ENCODE results near the gene SLC35B1.

SLC35B1 gene

DNA sequence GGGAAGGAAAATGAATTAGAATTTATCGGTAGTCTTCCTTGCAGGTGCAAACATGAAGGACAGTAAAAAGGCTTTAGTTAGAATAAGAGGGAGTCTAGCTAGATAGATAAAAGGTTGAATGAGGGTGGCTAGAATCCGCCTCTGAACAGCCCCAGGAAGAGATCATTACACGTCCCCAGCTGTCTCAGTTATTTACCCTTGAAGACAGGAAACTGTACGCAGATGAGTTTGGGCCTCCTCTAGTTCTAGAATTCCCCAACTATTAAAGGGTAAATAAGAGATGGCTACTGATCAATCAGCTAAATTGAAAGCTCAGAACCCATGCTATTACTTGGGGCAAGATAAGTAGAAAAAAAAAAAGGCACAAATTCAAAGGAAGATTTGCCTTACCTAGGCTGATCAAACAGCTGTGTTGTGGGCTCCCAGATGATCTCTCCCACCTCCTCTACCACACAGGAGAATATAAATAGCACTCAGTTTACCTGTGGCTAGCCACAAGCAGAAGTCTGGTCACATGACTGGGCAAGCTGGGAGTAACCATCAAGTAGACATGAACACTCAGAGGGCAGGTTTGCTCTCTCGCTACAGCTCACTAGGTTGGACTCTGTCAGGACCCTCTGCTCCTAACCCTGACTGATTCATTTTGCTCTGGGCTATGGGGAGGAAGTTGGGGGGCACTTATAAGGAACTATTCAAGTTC, 39.2 kb upstream of the SLC35B1 start:
- Histone ChIP-seq H3K4me3 (ENCODE audit: low read length) (no peak overlapping the region), H3K9ac (ENCODE audit: low read length) (no peak overlapping the region), H3K27ac (ENCODE audit: low read length) (no peak overlapping the region), H3K9me3 (ENCODE audit: control insufficient read depth, low read depth, low read length) (no peaks in the 10 kb centered on the region), H3K4me1 (ENCODE audit: control insufficient read depth, low read depth, low read length) (no peaks in the 10 kb centered on the region), H3K36me3 (ENCODE audit: control insufficient read depth, low read depth, low read length) (peaks cover 11% of the 10 kb centered on the region), H3K27me3 (ENCODE audit: control insufficient read depth, insufficient read depth, low read length) (no peaks in the 10 kb centered on the region)

DNA sequence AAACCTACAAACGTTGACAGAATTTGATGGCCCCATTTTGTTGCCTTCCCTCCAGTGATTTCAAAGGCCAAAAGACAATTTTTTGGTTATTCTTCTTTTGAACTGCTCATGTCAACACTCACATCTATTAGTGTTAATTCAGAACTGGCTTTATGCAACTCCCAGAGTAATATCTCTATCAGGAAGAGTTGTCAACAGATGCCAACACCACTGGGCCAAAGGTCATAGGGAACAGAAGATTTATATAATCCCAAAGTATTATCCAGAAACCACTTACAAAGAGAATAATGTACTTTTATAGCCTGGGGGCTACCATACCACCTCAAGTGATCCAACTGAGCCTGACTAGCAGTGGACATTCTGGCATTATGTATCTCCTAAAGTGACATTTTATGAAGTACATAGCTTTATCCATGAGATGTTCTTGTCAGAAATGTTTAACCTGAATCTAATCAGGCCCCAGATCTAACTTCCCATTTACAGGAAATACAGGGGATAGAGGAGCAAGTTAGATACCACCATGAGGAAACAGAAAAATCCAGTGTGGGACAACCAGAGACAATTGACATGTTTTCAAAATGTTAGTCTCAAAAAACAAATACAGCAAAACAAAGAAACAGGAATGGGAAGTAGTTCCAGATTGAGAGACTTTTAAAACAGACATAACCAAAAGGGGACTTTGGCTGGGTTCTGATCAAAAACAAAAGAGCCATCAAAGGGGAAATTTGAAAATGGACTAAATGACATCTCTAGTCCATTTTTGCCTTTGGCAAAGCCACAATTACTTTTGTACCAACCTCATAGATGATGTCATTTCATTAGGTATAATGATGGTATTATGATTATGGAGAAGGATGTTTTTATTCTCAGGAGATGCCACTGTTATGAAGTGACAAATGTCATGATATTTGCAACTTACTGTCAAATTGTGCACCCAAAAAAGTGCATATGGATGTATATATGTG, 37.7 kb upstream of the SLC35B1 start:
- H3K27me3 ChIP-seq (ENCODE audit: control insufficient read depth, insufficient read depth, low read length), result no peaks in the 10 kb centered on the region
- no peak overlapping the region for H3K27ac ChIP-seq (ENCODE audit: low read length)
- no peaks in the 10 kb centered on the region for H3K9me3 ChIP-seq (ENCODE audit: control insufficient read depth, low read depth, low read length)
- peaks cover 11% of the 10 kb centered on the region for H3K36me3 ChIP-seq (ENCODE audit: control insufficient read depth, low read depth, low read length)
- H3K9ac ChIP-seq (ENCODE audit: low read length), result no peak overlapping the region
- no peaks in the 10 kb centered on the region for H3K4me1 ChIP-seq (ENCODE audit: control insufficient read depth, low read depth, low read length)
- no peak overlapping the region for H3K4me3 ChIP-seq (ENCODE audit: low read length)

DNA sequence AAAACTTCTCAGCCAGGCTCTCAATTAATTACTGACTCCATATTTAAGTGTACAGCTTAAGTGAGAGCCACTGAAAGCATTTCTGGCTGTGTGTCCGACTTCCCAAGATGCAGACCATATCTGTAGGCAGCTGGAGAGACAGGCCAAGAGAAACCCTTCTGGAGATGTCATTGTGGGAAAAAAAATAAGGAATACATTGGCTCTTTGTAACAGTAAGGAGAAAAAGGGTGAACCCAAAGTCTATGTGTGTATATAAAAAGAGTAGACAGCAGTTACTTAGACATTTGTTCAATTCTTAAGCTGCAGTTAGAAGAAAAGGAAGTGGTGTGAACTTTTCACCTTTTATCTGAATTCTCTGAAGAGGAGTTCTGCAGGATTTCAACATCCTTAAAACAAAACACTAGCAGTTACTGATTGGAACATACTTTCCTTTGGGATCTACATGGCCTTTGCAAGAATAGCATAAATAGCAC, 34.4 kb upstream of the SLC35B1 start:
- Histone ChIP-seq H3K36me3 (ENCODE audit: control insufficient read depth, low read depth, low read length) (no peaks in the 10 kb centered on the region), H3K9me3 (ENCODE audit: control insufficient read depth, low read depth, low read length) (no peaks in the 10 kb centered on the region), H3K9ac (ENCODE audit: low read length) (no peak overlapping the region), H3K27me3 (ENCODE audit: control insufficient read depth, insufficient read depth, low read length) (no peaks in the 10 kb centered on the region), H3K4me3 (ENCODE audit: low read length) (no peak overlapping the region), H3K27ac (ENCODE audit: low read length) (no peak overlapping the region), H3K4me1 (ENCODE audit: control insufficient read depth, low read depth, low read length) (no peaks in the 10 kb centered on the region)

DNA sequence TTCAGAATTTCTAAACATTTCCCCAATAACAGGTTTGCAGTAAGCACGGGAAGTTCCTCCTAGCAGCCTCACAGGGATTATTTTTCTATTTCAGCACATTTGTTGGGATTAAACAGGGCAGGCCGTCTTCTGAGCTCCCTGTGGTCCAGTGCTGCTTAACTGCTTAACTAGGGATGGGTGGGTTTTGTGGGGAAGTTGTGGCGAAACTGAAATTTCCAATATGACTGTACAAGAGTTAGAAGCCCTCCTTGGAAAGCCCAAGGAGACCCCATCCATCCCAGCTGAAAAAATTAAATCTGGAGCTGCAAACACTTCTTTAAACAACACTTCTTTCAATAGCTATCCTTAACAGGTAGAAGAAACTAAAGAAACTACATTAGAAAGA, 33.9 kb upstream of the SLC35B1 start:
- Histone ChIP-seq H3K4me3 (ENCODE audit: low read length) (no peak overlapping the region), H3K4me1 (ENCODE audit: control insufficient read depth, low read depth, low read length) (no peaks in the 10 kb centered on the region), H3K27me3 (ENCODE audit: control insufficient read depth, insufficient read depth, low read length) (no peaks in the 10 kb centered on the region), H3K27ac (ENCODE audit: low read length) (no peak overlapping the region), H3K36me3 (ENCODE audit: control insufficient read depth, low read depth, low read length) (no peaks in the 10 kb centered on the region), H3K9ac (ENCODE audit: low read length) (no peak overlapping the region), H3K9me3 (ENCODE audit: control insufficient read depth, low read depth, low read length) (no peaks in the 10 kb centered on the region)

DNA sequence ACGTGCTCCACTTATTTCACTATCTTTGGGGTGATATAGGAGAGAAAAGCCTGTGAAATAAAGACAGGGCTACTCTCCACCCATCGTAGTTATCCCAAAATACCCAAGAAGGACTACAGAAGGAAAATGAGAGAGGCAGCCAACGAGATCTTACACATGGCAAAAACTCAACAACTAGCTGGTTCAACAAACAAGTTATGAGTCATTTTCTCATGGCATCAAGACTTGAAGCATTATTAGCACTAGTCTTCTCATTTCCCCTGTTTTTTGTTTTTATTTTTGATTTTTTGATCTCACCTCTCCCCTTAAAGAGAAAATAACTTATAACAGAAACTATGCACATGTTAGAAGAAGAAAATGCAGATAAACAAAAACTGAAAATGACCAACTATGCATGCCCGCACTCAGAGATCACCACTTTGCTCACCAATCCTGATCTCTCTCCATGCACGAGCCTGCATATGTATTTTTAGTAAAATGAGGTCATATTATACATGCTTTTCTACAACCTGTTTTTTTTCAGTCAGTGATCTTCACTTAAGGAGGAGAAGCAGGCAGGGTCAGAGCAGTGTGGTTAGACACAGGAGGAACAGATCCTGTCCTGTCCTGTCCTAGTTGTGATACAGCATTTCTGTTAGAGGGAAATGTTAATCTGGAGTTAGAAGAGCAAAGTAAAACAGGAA, 33.4 kb upstream of the SLC35B1 start:
- no peaks in the 10 kb centered on the region for H3K36me3 ChIP-seq (ENCODE audit: control insufficient read depth, low read depth, low read length)
- H3K27me3 ChIP-seq (ENCODE audit: control insufficient read depth, insufficient read depth, low read length), result no peaks in the 10 kb centered on the region
- H3K9me3 ChIP-seq (ENCODE audit: control insufficient read depth, low read depth, low read length), result no peaks in the 10 kb centered on the region
- H3K4me1 ChIP-seq (ENCODE audit: control insufficient read depth, low read depth, low read length), result no peaks in the 10 kb centered on the region
- H3K9ac ChIP-seq (ENCODE audit: low read length), result no peak overlapping the region
- no peak overlapping the region for H3K4me3 ChIP-seq (ENCODE audit: low read length)
- H3K27ac ChIP-seq (ENCODE audit: low read length), result no peak overlapping the region

DNA sequence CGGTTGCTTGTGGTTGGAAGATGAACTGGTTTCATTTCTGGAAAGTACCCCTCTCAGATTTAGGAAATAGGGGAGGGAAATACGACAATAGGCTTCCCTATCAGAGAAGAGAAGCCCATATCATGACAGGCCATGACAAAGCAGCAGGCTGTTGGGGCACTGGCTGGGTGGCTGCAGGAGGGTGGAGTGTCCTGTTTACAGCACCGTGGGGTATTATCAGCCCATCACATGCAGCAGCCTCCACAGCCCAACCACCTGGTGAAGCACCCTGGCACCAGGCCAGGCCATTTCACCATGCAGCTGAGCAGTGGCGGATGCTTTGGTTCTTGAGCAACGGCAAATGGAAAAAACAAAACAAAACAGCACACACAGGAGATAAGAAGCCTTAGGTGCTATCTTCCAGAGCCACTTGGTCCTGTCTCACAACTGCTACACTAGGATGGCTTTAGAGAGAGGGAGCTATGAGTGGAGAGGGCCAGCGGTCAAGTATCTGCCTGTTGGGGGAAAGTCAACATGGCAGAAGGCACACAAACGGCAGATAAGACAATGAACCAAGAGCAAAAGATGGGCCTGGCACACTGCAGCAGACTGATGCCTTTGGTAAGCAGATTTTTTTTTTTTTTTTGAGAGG, 32.0 kb upstream of the SLC35B1 start:
- H3K9me3 ChIP-seq (ENCODE audit: control insufficient read depth, low read depth, low read length), result no peaks in the 10 kb centered on the region
- no peaks in the 10 kb centered on the region for H3K27me3 ChIP-seq (ENCODE audit: control insufficient read depth, insufficient read depth, low read length)
- H3K36me3 ChIP-seq (ENCODE audit: control insufficient read depth, low read depth, low read length), result no peaks in the 10 kb centered on the region
- H3K9ac ChIP-seq (ENCODE audit: low read length), result no peak overlapping the region
- H3K27ac ChIP-seq (ENCODE audit: low read length), result no peak overlapping the region
- H3K4me1 ChIP-seq (ENCODE audit: control insufficient read depth, low read depth, low read length), result no peaks in the 10 kb centered on the region
- no peak overlapping the region for H3K4me3 ChIP-seq (ENCODE audit: low read length)

DNA sequence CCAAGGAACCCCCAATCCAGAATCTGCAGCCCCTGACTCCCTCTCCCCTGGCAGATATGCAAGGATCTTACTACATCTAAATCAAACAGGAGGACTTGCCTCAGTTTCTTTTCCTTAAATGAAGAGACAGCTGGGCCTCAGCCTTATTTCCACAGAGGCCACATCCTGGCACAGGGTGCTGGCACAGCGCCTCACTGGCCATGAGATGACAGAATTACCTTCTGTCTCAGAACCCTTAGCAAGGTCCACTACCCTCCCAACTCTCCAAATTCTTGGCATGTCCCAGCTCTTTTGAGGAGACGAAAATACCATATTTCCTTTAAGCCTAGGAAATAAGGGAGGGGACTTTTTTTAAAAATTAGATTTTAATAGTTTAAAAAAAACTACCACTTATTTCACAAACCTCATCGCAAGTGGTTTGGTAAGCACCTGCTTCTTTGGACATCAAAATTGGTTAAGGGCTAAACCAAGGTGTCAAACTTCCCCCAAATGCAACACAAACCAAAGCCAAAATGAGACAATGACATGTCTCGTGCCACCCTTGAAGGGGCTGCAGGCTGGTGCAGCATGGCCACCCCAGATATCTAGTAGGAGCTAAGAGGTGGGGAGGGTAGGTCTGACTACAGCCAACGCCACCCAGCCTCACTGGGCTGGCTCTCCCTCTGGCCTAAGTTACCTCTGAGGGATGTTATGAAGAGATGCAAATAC, 30.8 kb upstream of the SLC35B1 start:
- Histone ChIP-seq H3K9me3 (ENCODE audit: control insufficient read depth, low read depth, low read length) (no peaks in the 10 kb centered on the region), H3K27me3 (ENCODE audit: control insufficient read depth, insufficient read depth, low read length) (no peaks in the 10 kb centered on the region), H3K27ac (ENCODE audit: low read length) (no peak overlapping the region), H3K4me3 (ENCODE audit: low read length) (no peak overlapping the region), H3K9ac (ENCODE audit: low read length) (no peak overlapping the region), H3K4me1 (ENCODE audit: control insufficient read depth, low read depth, low read length) (no peaks in the 10 kb centered on the region), H3K36me3 (ENCODE audit: control insufficient read depth, low read depth, low read length) (no peaks in the 10 kb centered on the region)

DNA sequence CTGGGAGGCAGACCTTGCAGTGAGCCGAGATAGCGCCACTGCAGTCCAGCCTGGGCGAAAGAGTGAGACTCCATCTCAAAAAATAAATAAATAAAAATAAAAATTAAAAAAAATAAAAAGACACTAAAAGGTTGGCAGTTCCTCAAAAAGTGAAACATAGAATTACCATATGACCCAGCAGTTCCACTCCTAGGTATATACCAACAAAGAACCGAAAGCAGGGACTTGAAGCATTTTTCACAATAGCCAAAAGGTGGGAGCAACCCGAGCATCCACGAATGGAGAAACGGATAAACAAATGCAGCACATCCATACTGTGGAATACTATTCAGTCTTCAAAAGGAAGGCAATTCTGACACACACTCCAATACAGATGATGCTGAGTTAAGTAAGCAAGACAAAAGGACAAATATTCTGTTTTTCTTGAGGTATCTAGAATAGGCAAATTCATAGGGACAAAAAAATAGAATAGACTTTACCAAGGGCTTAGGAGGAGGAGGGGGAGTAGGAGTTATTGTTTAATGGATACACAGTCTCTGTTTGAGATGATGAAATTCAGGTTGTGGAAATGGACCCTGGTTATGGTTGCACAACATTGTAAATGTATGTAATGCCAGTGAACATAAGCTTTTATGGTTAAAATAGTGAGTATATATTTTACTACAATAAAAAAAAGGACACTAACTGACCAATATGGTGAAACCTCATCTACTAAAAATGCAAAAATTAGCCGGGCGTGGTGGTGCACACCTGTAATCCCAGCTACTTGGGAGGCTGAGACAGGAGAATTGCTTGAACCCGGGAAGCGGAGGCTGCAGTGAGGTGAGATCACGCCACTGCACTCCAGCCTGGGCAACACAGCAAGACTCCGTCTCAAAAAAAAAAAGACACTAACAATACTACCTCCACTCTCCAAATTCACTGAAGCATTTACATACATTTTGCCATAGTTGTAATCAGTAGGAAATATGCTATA, 27.0 kb upstream of the SLC35B1 start:
- no peak overlapping the region for H3K4me3 ChIP-seq (ENCODE audit: low read length)
- peaks cover 4% of the 10 kb centered on the region for H3K36me3 ChIP-seq (ENCODE audit: control insufficient read depth, low read depth, low read length)

DNA sequence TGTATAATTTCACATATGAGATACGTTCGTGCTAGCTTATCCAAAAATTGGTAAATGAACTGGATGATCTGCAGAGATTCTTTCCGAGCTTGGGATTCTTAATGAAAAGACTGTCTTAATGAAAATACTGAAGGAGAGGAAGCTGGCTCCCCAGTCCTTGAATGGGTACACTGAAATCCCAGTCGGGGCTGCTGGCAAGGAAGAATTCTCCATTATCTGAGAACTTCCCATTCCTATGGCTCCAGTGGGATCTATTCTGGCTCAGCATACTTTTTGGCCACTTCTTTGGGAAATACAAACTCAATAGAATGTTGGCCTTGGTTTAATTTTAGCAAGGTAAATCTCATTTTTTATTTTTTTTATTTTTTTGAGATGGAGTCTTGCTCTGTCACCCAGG, 23.7 kb upstream of the SLC35B1 start:
- Histone ChIP-seq H3K36me3 (ENCODE audit: control insufficient read depth, low read depth, low read length) (peaks cover 4% of the 10 kb centered on the region), H3K27me3 (ENCODE audit: control insufficient read depth, insufficient read depth, low read length) (no peaks in the 10 kb centered on the region), H3K9ac (ENCODE audit: low read length) (no peak overlapping the region), H3K4me3 (ENCODE audit: low read length) (no peak overlapping the region), H3K9me3 (ENCODE audit: control insufficient read depth, low read depth, low read length) (no peaks in the 10 kb centered on the region), H3K27ac (ENCODE audit: low read length) (no peak overlapping the region), H3K4me1 (ENCODE audit: control insufficient read depth, low read depth, low read length) (no peaks in the 10 kb centered on the region)

More for the DNA sequence above, 27.0 kb upstream of the SLC35B1 start:
- Histone ChIP-seq H3K27ac (ENCODE audit: low read length) (no peak overlapping the region), H3K9ac (ENCODE audit: low read length) (no peak overlapping the region), H3K27me3 (ENCODE audit: control insufficient read depth, insufficient read depth, low read length) (no peaks in the 10 kb centered on the region), H3K9me3 (ENCODE audit: control insufficient read depth, low read depth, low read length) (no peaks in the 10 kb centered on the region), H3K4me1 (ENCODE audit: control insufficient read depth, low read depth, low read length) (no peaks in the 10 kb centered on the region)

DNA sequence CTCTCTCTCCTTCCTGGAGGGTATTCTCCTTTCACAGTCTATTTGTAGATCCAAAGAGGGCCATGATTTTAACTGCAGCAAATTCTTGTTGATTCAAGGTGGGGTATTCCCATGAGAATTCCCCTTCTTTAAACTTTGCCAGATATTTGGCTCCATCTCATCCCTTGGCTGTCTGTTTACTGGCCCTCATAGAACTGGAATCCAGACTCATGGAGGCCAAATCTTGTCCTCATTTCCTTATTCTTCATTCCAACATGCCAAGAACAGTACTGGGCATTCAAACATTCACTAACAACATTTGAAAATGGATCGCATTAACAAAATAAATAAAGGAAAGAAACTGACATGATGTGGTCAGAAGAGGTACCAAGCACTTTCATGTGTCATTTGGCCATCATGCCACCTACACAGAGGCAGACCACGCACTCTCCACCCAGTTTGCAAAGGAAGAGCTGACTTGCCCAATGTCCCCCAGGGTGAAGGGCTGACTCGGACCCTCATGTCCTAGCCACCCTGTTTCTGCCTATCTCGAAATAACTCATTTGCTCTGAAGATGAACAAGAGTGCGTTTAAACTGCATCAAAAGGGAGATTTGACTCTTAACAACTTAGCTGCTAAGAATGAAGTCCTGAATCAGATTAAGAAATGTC, 23.1 kb upstream of the SLC35B1 start:
- Histone ChIP-seq H3K4me1 (ENCODE audit: control insufficient read depth, low read depth, low read length) (no peaks in the 10 kb centered on the region), H3K27ac (ENCODE audit: low read length) (no peak overlapping the region), H3K9me3 (ENCODE audit: control insufficient read depth, low read depth, low read length) (no peaks in the 10 kb centered on the region), H3K36me3 (ENCODE audit: control insufficient read depth, low read depth, low read length) (peaks cover 4% of the 10 kb centered on the region), H3K4me3 (ENCODE audit: low read length) (no peak overlapping the region), H3K9ac (ENCODE audit: low read length) (no peak overlapping the region), H3K27me3 (ENCODE audit: control insufficient read depth, insufficient read depth, low read length) (no peaks in the 10 kb centered on the region)
